HCT116 (cell line): ENCODE measurements around the gene KMT2D. TPM values are rescaled to one million over a fixed set of nuclear protein-coding genes. Genes with fewer than 3 reads are reported as not detected.

Experiments
- ATAC-seq: fragments of 200-7000 bp; cut with Tn5 transposase; 2 replicates; pipeline ENCODE4 v1.9.1; 2020; ENCODE audit warnings: mild to moderate bottlenecking, moderate library complexity
- BruUV-seq: library from RNA; stranded (reverse); fragments of 400-500 nt; replicated peaks from 2 replicates; lab custom pipeline; 2021; lab: Mats Ljungman, UMichigan
- CTCF ChIA-PET: fragments of 300-600 bp; sonication (Branson Sonifier 250); formaldehyde crosslinking; loops from one replicate; lab custom pipeline; 2021; ENCODE audit warnings: antibody characterized with exemption; lab: Charles Lee
- POLR2A ChIA-PET: fragments of 300-600, 350-600 bp; sonication (Branson Sonifier 250); formaldehyde crosslinking; loops from one replicate; lab custom pipeline; 2021; ENCODE audit warnings: antibody characterized with exemption; lab: Charles Lee
- RAD21 ChIA-PET, 2 experiments: fragments of 300-600 bp; sonication (Branson Sonifier 250); formaldehyde crosslinking; loops; one replicate each; lab custom pipeline; 2023; ENCODE audit warnings: low total read pairs in 2 of 2; ENCODE audit not compliant: uncharacterized antibody in 2 of 2, unreplicated experiment in 2 of 2, low non-redundant PET in 1 of 2; lab: Charles Lee
- DNase-seq: peaks from one replicate; pipeline ENCODE4 v3.0.0-alpha.2; 2010; ENCODE audit warnings: low read depth, low spot score
- H2AFZ ChIP-seq: fragments of 200-600 bp; shearing (Covaris generic), sonication (generic); 2 replicates; pipeline ENCODE4 v1.6.1; 2017; ENCODE audit warnings: low read depth, mixed run types, mixed read lengths, antibody characterized with exemption, low read length; ENCODE audit not compliant: poor library complexity, severe bottlenecking
- H3K27ac ChIP-seq: 2 replicates; pipeline ENCODE4 v1.5.1; 2012; ENCODE audit warnings: low read depth, low read length
- H3K27me3 ChIP-seq: fragments of 200-600 bp; sonication (generic); 2 replicates; pipeline ENCODE4 v1.6.1; 2016; ENCODE audit warnings: mixed run types, low read length, mixed read lengths; ENCODE audit not compliant: insufficient read depth
- H3K36me3 ChIP-seq, 2 experiments: fragments of 200-500 bp in 1 of 2; fragments of 200-600 bp in 1 of 2; sonication (Bioruptor generic) in 1 of 2; sonication (generic) in 1 of 2; 2 replicates each; pipeline versions ENCODE4 v1.5.1 to v1.6.1; 2014 to 2016; ENCODE audit warnings: low read length in 2 of 2, inconsistent platforms in 1 of 2, mixed read lengths in 1 of 2, mixed run types in 1 of 2; ENCODE audit not compliant: insufficient read depth in 2 of 2, control insufficient read depth in 1 of 2
- H3K4me1 ChIP-seq, 2 experiments: fragments of 200-600 bp in 1 of 2; sonication (generic) in 1 of 2; 2 replicates each; pipeline versions ENCODE4 v1.5.1 to v1.6.1; 2012 to 2017; ENCODE audit warnings: low read length in 2 of 2, inconsistent platforms in 1 of 2, mild to moderate bottlenecking in 1 of 2, mixed read lengths in 1 of 2, mixed run types in 1 of 2, moderate library complexity in 1 of 2; ENCODE audit not compliant: insufficient read depth in 2 of 2, control insufficient read depth in 1 of 2
- H3K4me2 ChIP-seq: fragments of 200-600 bp; sonication (generic); 2 replicates; pipeline ENCODE4 v1.6.1; 2017; ENCODE audit warnings: mixed run types, low read length, mixed read lengths
- H3K4me3 ChIP-seq, 2 experiments: fragments of 200-600 bp in 1 of 2; sonication (generic) in 1 of 2; replicated peaks in 1 of 2; 2 replicates each; pipeline ENCODE4 v1.5.1; 2011 to 2016; ENCODE audit warnings: low read length in 2 of 2, control low read depth in 1 of 2, low read depth in 1 of 2, mild to moderate bottlenecking in 1 of 2, mixed read lengths in 1 of 2, mixed run types in 1 of 2
- H3K79me2 ChIP-seq: fragments of 200-600 bp; sonication (generic); 2 replicates; pipeline ENCODE4 v1.6.1; 2017; ENCODE audit warnings: mild to moderate bottlenecking, mixed run types, low read length, moderate library complexity, mixed read lengths; ENCODE audit not compliant: insufficient read depth
- H3K9ac ChIP-seq: fragments of 200-600 bp; sonication (generic); 2 replicates; pipeline ENCODE4 v1.6.1; 2016; ENCODE audit warnings: low read length, mixed read lengths
- H3K9me2 ChIP-seq: fragments of 200-600 bp; sonication (generic), shearing (Covaris generic); 2 replicates; pipeline ENCODE4 v1.6.1; 2017; ENCODE audit warnings: mixed run types, mild to moderate bottlenecking, moderate library complexity; ENCODE audit not compliant: insufficient read depth
- H3K9me3 ChIP-seq, 2 experiments: fragments of 200-500 bp in 1 of 2; fragments of 200-600 bp in 1 of 2; sonication (Bioruptor generic) in 1 of 2; sonication (generic) in 1 of 2; 2 replicates each; pipeline ENCODE4 v1.6.1; 2014 to 2017; ENCODE audit warnings: low read length in 2 of 2, mixed read lengths in 2 of 2, inconsistent platforms in 1 of 2, low read depth in 1 of 2, mild to moderate bottlenecking in 1 of 2, mixed run types in 1 of 2, moderate library complexity in 1 of 2; ENCODE audit not compliant: control insufficient read depth in 1 of 2, insufficient read depth in 1 of 2
- H4K20me1 ChIP-seq: fragments of 200-600 bp; sonication (generic), shearing (Covaris generic); 2 replicates; pipeline ENCODE4 v1.6.1; 2017; ENCODE audit warnings: mixed run types, mild to moderate bottlenecking, moderate library complexity; ENCODE audit not compliant: insufficient read depth
- CBX3 ChIP-seq: IDR thresholded peaks from 2 replicates; pipeline ENCODE4 v1.6.1; 2012; ENCODE audit warnings: low read depth
- CEBPB ChIP-seq: IDR thresholded peaks from 2 replicates; pipeline ENCODE4 v1.6.1; 2012; ENCODE audit warnings: low read depth
- EGR1 ChIP-seq: IDR thresholded peaks from 2 replicates; pipeline ENCODE4 v1.6.1; 2012; ENCODE audit warnings: low read depth
- EZH2 ChIP-seq: fragments of 200-600 bp; sonication (generic); IDR thresholded peaks from 2 replicates; pipeline ENCODE4 v1.6.1; 2017; ENCODE audit warnings: antibody characterized with exemption, mixed run types
- EZH2phosphoT487 ChIP-seq: fragments of 200-600 bp; IDR thresholded peaks from 2 replicates; pipeline ENCODE4 v1.6.1; 2018; ENCODE audit warnings: antibody characterized with exemption, borderline replicate concordance
- FOSL1 ChIP-seq: IDR thresholded peaks from 2 replicates; pipeline ENCODE4 v1.6.1; 2012; ENCODE audit warnings: low read depth
- JUND ChIP-seq: IDR thresholded peaks from 2 replicates; pipeline ENCODE4 v1.6.1; 2012
- POLR2A ChIP-seq: IDR thresholded peaks from 2 replicates; pipeline ENCODE4 v1.7.0; 2011; ENCODE audit warnings: borderline replicate concordance; ENCODE audit not compliant: insufficient read depth, insufficient read length; ENCODE audit errors: extremely low read depth
- POLR2AphosphoS5 ChIP-seq: IDR thresholded peaks from 2 replicates; pipeline ENCODE4 v1.6.1; 2011; ENCODE audit warnings: mild to moderate bottlenecking, low read depth, low read length, moderate library complexity
- RAD21 ChIP-seq: IDR thresholded peaks from 2 replicates; pipeline ENCODE4 v1.6.1; 2012; ENCODE audit warnings: low read depth, mild to moderate bottlenecking
- SIN3A ChIP-seq: IDR thresholded peaks from 2 replicates; pipeline ENCODE4 v1.6.1; 2012; ENCODE audit warnings: low read depth
- SP1 ChIP-seq: IDR thresholded peaks from 2 replicates; pipeline ENCODE4 v1.6.1; 2012; ENCODE audit warnings: low read depth
- SRF ChIP-seq: IDR thresholded peaks from 2 replicates; pipeline ENCODE4 v1.6.1; 2012; ENCODE audit warnings: low read depth
- YY1 ChIP-seq: IDR thresholded peaks from 2 replicates; pipeline ENCODE4 v1.6.1; 2011; ENCODE audit warnings: low read length, low read depth, moderate library complexity, mild to moderate bottlenecking; ENCODE audit not compliant: insufficient replicate concordance; ENCODE audit errors: extremely low read depth
- ZFX ChIP-seq: fragments of 450-650 bp; IDR thresholded peaks from 2 replicates; pipeline ENCODE4 v1.6.1; 2017
- ZNF274 ChIP-seq: fragments of 200-500 bp; sonication (Bioruptor generic); IDR thresholded peaks from 2 replicates; pipeline ENCODE4 v1.6.1; 2014; ENCODE audit warnings: mild to moderate bottlenecking, low read depth, low read length, inconsistent platforms
- intact Hi-C: fragments of 100-400 bp; cut with micrococcal nuclease; formaldehyde crosslinking; loops from 2 replicates; pipeline ENCODE4 v1.10.0; 2022
- total RNA-seq: library from RNA; stranded (reverse); gene quantifications from one replicate; pipeline ENCODE4 v1.2.1, GENCODE V29; 2021; ENCODE audit not compliant: unreplicated experiment
- TF ChIP-seq, protein P1 (sequence below): IDR thresholded peaks from 2 replicates; pipeline ENCODE4 v1.6.1; 2012
- TF ChIP-seq, protein P2 (sequence below): IDR thresholded peaks from 2 replicates; pipeline ENCODE4 v1.6.1; 2012; ENCODE audit warnings: low read depth
- TF ChIP-seq, protein P3 (sequence below): IDR thresholded peaks from 2 replicates; pipeline ENCODE4 v1.6.1; 2012

The KMT2D gene
- total RNA-seq, 1 experiment from 2014 or later, result 71.3 TPM

DNA sequence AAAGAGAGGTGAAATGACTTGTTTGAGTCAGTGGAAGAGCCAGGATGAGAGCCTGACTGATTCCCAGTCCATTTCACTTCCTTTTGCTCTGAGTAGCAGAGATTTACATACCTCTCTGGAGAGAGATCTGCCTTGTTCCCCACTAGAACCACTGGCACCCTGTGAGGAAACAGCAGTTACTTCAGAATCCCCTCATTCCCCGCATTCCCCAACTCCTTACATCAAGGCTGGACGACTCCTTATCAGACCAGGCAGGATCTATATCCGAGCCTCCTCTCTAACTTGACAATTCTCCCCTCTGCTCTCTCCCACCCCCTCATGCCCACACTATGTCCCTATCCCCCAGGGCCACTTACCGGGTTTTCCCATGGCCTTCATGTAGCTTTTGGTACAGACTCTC, 5.5 kb upstream of the KMT2D start:
- Histone ChIP-seq H3K27ac (no peak overlapping the region), H3K79me2 (peaks cover 6% of the 10 kb centered on the region), H4K20me1 (no peaks in the 10 kb centered on the region), H3K9me3 (no peaks in the 10 kb centered on the region), H3K4me1 (peaks cover 5 to 32% of the 10 kb centered on the region in 2 experiments), H3K4me3 (no peak overlapping the region), H3K9me2 (no peaks in the 10 kb centered on the region), H3K4me2 (no peak overlapping the region), H2AFZ (no peak overlapping the region), H3K36me3 (no peaks in the 10 kb centered on the region), H3K9ac (no peak overlapping the region), H3K27me3 (no peaks in the 10 kb centered on the region)
- ChIA-PET RAD21 (no interaction called here), CTCF (no interaction called here), POLR2A (no interaction called here)
- intact Hi-C loops, result no loop called here
- TF ChIP-seq ZFX, result no peak
- TF ChIP-seq ZNF274, result no peak
- no peak for TF ChIP-seq FOSL1
- DNase-seq, result no peak
- no peak for ATAC-seq
- BruUV-seq, result no TSS peak

DNA sequence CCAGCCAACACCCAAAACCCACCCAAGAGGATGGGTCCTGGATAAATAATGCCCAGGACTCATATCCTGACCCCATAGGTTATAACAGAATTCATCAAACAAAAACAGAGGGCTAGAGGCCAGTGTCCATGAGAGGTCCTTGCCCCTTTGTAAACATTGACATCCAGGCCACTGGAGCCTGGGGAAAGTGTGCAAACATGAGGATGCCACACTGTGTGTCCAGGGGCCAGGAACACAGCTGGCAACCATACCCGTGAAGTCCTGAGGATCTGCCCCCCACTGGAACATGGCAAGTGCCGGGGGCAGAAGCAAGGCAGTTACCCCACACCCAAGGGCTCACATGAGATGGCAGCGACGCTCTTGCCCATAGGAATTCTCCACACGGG, 4.2 kb upstream of the KMT2D start:
- Histone ChIP-seq H3K27ac (no peak overlapping the region), H3K4me1 (peaks cover 0 to 27% of the 10 kb centered on the region in 2 experiments; a peak in 2 of 4 replicates), H2AFZ (no peak overlapping the region), H4K20me1 (no peaks in the 10 kb centered on the region), H3K27me3 (no peaks in the 10 kb centered on the region), H3K4me3 (no peak overlapping the region), H3K9me2 (no peaks in the 10 kb centered on the region), H3K36me3 (no peaks in the 10 kb centered on the region), H3K79me2 (peaks cover 17% of the 10 kb centered on the region), H3K4me2 (no peak overlapping the region), H3K9me3 (no peaks in the 10 kb centered on the region), H3K9ac (no peak overlapping the region)
- no TSS peak for BruUV-seq
- RAD21 ChIA-PET, result interaction anchor here in 1 of 2 experiments (1.2 kb wide), 1 partner anchor 56 kb away, joined by 3 read pairs; no protein-coding TSS in a partner anchor
- CTCF ChIA-PET, result interaction anchor here (0.5 to 3.7 kb wide), 16 partner anchors 9 to 302 kb away, joined by 3 to 32 read pairs (median 5); partner anchors contain the start of genes DHH, LMBR1L and TUBA1B
- POLR2A ChIA-PET, result interaction anchor here (1.2 to 2.0 kb wide), 3 partner anchors 8 to 66 kb away, joined by 4 to 11 read pairs (median 6); partner anchors contain the start of gene TUBA1B
- no peak for ATAC-seq
- TF ChIP-seq ZNF274 (no peak), RAD21 (no peak), CBX3 (no peak), EZH2 (no peak), JUND (no peak), SP1 (no peak), SIN3A (no peak), YY1 (no peak), EGR1 (no peak), CEBPB (no peak), SRF (no peak), EZH2phosphoT487 (no peak), FOSL1 (no peak), POLR2A (no peak), POLR2AphosphoS5 (no peak)
- TF ChIP-seq, protein P1, sequence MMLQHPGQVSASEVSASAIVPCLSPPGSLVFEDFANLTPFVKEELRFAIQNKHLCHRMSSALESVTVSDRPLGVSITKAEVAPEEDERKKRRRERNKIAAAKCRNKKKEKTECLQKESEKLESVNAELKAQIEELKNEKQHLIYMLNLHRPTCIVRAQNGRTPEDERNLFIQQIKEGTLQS, result no peak
- TF ChIP-seq, protein P2, sequence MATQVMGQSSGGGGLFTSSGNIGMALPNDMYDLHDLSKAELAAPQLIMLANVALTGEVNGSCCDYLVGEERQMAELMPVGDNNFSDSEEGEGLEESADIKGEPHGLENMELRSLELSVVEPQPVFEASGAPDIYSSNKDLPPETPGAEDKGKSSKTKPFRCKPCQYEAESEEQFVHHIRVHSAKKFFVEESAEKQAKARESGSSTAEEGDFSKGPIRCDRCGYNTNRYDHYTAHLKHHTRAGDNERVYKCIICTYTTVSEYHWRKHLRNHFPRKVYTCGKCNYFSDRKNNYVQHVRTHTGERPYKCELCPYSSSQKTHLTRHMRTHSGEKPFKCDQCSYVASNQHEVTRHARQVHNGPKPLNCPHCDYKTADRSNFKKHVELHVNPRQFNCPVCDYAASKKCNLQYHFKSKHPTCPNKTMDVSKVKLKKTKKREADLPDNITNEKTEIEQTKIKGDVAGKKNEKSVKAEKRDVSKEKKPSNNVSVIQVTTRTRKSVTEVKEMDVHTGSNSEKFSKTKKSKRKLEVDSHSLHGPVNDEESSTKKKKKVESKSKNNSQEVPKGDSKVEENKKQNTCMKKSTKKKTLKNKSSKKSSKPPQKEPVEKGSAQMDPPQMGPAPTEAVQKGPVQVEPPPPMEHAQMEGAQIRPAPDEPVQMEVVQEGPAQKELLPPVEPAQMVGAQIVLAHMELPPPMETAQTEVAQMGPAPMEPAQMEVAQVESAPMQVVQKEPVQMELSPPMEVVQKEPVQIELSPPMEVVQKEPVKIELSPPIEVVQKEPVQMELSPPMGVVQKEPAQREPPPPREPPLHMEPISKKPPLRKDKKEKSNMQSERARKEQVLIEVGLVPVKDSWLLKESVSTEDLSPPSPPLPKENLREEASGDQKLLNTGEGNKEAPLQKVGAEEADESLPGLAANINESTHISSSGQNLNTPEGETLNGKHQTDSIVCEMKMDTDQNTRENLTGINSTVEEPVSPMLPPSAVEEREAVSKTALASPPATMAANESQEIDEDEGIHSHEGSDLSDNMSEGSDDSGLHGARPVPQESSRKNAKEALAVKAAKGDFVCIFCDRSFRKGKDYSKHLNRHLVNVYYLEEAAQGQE, result no peak
- TF ChIP-seq, protein P3, sequence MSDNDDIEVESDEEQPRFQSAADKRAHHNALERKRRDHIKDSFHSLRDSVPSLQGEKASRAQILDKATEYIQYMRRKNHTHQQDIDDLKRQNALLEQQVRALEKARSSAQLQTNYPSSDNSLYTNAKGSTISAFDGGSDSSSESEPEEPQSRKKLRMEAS, result no peak
- DNase-seq, result no peak
- intact Hi-C loops, result loop anchor here (1.0 to 2.0 kb wide), 4 partner anchors 28 to 171 kb away; partner anchors contain the start of gene TUBA1B
